Natural killer cell treated with Interleukin-12 subunit alpha and Interleukin-12 subunit beta and Interleukin-15 and Interleukin-18, amount 100 ng/mL, for 72 hours (primary cell): ENCODE data around the gene PURA. TPM values are rescaled to one million over a fixed set of nuclear protein-coding genes. Genes with fewer than 3 reads are reported as not detected.

Experiments used
- ATAC-seq, 2 donors: fragments of 150-1000 bp; cut with Tn5 transposase in 1 of 2; sonication (Bioruptor Pico), chemical (Tn5 transposase) in 1 of 2; 2 replicates each; pipeline ENCODE4 v1.10.0; 2021
- DNase-seq: peaks from one replicate; pipeline ENCODE4 v3.0.0; 2022; ENCODE audit warnings: low spot score
- H3K27ac Mint-ChIP-seq, 2 donors: 1 replicate in 1 of 2; 2 replicates in 1 of 2; pipeline ENCODE4 v1.8.0; 2022; ENCODE audit warnings: mixed read lengths in 2 of 2, mild to moderate bottlenecking in 1 of 2, moderate library complexity in 1 of 2
- H3K27me3 Mint-ChIP-seq, 2 donors: 1 replicate in 1 of 2; 2 replicates in 1 of 2; pipeline ENCODE4 v1.8.0; 2022; ENCODE audit warnings: mixed read lengths in 2 of 2
- H3K36me3 Mint-ChIP-seq: one replicate; pipeline ENCODE4 v1.8.0; 2022; ENCODE audit warnings: mixed read lengths
- H3K4me1 Mint-ChIP-seq, 2 donors: 1 replicate in 1 of 2; 2 replicates in 1 of 2; pipeline ENCODE4 v1.8.0; 2022; ENCODE audit warnings: low read depth in 2 of 2, mixed read lengths in 2 of 2, mild to moderate bottlenecking in 1 of 2
- H3K4me3 Mint-ChIP-seq: one replicate; pipeline ENCODE4 v1.8.0; 2022; ENCODE audit warnings: mixed read lengths
- H3K9me3 Mint-ChIP-seq: 2 replicates; pipeline ENCODE4 v1.8.0; 2022; ENCODE audit warnings: mixed read lengths
- total RNA-seq, 2 donors: library from RNA; stranded (reverse); gene quantifications; one replicate each; pipeline ENCODE4 v1.2.3, GENCODE V29; 2022

The PURA gene
- total RNA-seq, 2 donors from 2014 or later: 11.1 to 14.0 TPM

DNA sequence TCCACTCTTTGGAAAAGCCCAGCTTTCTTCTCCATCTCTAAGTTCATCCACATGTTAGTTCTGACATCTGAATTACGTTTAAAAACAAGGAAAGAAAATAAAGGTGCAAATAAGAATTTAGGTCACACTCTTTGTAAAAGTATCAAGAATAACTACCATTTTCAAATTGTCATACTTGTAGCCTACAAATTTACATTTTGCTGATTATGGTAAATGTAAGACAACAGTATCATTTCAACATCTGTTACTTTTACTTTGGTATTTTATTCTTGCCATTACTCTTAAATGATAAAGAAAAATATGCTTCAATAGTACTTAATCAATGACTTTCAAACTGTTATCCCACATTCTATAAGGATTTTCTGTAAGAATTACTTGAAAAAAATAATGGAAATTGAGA lies 9.8 kb upstream of the PURA start:
- DNase-seq (no peak), ATAC-seq (no peak)
- Mint-ChIP-seq H3K36me3 (no peaks in the 10 kb centered on the region), H3K27ac (no peak overlapping the region), H3K27me3 (peaks cover 19 to 20% of the 10 kb centered on the region in 2 donors), H3K4me3 (no peak overlapping the region), H3K4me1 (peaks cover 23 to 27% of the 10 kb centered on the region in 2 donors), H3K9me3 (no peaks in the 10 kb centered on the region)

DNA sequence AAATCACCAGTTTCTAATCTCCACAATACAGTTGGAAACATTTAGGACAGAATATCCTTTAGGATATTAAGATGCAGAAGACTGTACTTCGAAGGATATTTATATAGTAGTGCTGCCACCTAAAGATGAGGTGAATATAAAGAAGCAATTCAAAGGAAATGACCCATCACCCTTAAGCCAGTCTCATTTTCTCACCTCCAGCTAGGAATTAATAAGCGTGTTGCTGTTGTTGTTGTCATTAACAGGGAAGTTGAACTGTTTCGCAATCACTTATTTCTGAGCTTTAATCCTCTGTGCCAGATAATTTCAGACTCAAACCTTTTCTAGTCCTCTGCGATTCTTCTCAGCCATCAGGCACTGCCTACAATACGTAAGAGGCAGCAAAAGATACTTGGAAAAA lies 7.8 kb upstream of the PURA start:
- Mint-ChIP-seq H3K4me1 (peaks cover 26 to 31% of the 10 kb centered on the region in 2 donors), H3K9me3 (no peaks in the 10 kb centered on the region), H3K27me3 (peaks cover 11 to 13% of the 10 kb centered on the region in 2 donors), H3K36me3 (no peaks in the 10 kb centered on the region), H3K27ac (peak overlapping the region; percentile 91 to 93), H3K4me3 (peak overlapping the region; percentile 93)
- ATAC-seq (no peak), DNase-seq (no peak)

DNA sequence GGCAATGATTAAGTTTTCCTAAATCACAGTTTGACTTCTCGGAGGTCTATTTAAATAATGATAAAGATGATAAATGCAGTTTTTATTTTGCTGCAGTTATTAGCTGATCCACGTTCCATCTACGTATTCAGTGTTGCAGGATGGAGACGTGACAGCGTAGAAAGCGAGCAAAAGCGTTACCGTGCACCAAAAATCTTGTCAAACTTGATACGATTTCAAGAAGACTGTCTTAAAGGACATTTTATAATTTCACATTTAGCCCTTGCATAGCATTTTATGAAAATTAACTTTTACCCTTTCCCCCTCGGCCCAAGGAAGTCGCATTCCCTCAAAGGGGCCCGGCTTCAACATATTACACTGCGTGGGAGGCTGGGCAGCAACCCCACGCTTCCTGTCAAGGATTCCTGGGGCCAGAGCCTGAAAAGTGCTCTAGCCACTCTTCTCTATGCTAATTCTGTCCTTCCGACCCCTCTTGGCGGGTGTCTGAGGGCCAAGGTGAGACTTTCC lies 7.1 kb upstream of the PURA start:
- Mint-ChIP-seq H3K4me3 (peak overlapping the region; percentile 93), H3K36me3 (no peaks in the 10 kb centered on the region), H3K27me3 (peaks cover 8 to 18% of the 10 kb centered on the region in 2 donors), H3K4me1 (peaks cover 26 to 35% of the 10 kb centered on the region in 2 donors), H3K27ac (peak overlapping the region; percentile 91 to 93), H3K9me3 (no peaks in the 10 kb centered on the region)
- ATAC-seq (no peak), DNase-seq (peak; percentile 61)

DNA sequence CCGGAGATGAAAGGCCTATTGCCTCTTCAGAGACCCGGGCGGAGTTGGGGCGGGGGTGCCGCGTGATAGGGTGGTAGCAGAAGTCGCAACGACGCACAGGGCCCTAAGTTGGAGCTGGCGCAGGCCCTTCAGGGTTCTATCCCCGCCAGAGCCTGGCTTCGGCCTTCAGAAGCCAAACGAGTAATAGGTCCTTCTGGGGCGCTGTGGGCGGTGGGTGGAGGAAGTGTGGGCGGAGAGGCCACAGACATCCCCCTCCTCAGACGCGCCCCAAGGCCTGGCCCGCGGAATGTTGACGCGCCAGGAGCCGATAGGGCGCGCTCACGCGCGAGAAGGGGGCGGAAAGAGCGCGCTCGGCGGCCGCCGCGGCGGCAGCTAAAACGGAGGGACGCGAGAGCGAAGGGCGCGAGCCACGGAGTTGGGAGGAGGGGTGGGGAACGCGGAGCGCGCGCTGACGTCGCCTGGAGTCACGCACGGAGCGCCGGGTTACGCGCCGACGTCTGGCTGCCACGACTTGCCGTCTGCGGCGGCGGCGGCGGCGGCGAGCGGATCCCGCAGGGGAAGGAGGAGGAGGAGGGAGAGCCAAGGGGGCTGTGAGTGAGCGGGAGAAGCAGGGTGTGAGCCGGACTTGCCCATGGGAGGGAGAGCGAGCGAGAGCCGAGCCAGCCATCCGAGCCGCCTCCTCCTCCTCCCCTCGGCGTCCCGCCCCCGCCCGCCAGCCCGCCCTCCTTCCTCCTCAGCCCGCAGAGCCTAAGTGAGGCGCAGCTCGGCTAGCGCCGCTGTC lies 6.4 kb upstream of the PURA start:
- H3K27ac Mint-ChIP-seq: peak overlapping the region; percentile 91 to 93

DNA sequence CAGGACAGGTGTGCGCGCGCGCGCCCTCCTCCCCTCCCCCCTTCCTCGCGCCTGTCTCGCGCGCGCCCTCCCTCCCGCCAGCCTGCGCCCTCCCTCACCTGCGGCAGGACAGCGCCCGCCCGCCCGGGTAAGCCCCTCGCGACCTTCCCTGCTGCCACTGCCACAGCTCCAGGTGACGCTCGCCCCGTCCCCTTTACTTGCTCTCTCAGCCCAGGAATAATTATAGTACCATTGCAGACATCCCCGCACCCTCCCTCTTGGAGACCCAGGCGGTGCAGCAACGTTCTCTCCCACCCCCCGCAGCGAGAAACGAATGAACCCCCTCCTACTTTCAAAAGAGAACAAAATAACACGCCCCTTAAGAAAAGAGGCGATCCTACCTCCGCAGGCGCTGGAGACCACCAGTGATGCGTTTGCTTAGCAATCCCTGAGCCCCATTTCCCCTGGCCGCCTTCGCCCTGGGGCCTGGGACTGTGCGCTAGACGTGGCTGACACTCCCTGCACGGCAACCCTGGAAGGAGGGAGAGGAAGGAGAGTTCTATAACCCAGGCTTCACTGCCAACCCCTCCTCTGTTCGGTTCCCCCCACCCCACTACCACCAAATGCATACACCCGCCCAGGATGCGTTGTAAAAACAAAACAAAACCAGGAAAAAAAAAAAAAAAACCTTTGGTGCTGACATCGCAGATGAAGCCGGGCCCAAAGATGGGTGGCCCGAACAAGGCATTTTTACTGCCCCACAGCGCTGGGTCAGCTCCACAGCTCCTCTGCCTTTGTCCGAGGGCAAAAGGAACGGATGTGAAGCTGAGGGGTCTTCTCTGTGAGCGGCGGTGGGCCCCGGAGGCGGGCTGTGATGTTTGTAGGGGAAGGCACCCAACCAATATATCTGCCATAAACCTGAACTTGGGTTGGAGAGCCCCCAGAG lies 5.6 kb upstream of the PURA start:
- DNase-seq (no peak), ATAC-seq (no peak)
- H3K27ac Mint-ChIP-seq: peak overlapping the region; percentile 91 to 93
- H3K27me3 Mint-ChIP-seq: peaks cover 8 to 16% of the 10 kb centered on the region in 2 donors
- H3K9me3 Mint-ChIP-seq: no peaks in the 10 kb centered on the region
- H3K36me3 Mint-ChIP-seq: no peaks in the 10 kb centered on the region
- H3K4me1 Mint-ChIP-seq: peaks cover 28 to 40% of the 10 kb centered on the region in 2 donors
- H3K4me3 Mint-ChIP-seq: peak overlapping the region; percentile 93

More for the DNA sequence above, 6.4 kb upstream of the PURA start:
- DNase-seq: peak; percentile 94
- Mint-ChIP-seq H3K4me1 (peaks cover 28 to 40% of the 10 kb centered on the region in 2 donors), H3K4me3 (peak overlapping the region; percentile 93), H3K36me3 (no peaks in the 10 kb centered on the region), H3K9me3 (no peaks in the 10 kb centered on the region), H3K27me3 (peaks cover 8 to 17% of the 10 kb centered on the region in 2 donors)
- peak; percentile 95 to 97 for ATAC-seq

DNA sequence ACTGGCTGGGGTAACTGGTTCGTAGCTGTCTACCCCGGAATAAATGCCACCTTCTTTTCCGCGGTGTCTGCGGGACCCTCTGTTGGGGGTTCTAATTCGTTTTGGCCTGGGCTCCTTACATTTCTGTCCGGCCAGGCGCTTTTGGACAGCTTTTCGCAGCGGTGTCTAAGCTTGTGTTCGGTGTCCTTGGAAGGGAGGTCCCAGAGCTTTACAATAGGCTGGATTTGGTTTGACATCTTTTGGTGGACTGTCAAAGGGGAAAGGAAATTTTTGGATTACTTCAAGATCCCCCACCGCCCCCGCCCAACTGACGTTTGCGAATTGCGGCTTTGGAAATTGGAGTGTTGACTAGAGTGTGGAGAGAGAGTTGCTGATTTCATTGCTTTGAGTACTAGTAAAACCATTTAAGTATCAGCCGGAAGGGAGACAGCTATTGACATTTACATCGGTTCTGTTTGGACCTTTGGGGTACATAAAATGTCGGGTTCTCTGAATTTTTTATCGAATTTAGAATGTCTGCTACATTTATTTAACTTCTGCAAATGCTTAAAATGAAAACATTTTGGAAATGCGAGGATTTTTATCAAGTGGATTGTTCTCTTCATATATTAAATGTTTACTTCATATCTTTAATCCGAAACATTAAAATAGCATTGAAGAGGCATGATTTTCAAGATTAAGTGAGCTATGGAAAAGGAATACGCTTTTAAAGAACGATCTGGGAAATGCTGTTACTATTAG lies 4.7 kb upstream of the PURA start:
- H3K27me3 Mint-ChIP-seq: peaks cover 8 to 13% of the 10 kb centered on the region in 2 donors
- no peak for DNase-seq
- H3K36me3 Mint-ChIP-seq: no peaks in the 10 kb centered on the region
- ATAC-seq: no peak
- H3K9me3 Mint-ChIP-seq: no peaks in the 10 kb centered on the region
- H3K4me3 Mint-ChIP-seq: peak overlapping the region; percentile 93
- peak overlapping the region; percentile 91 to 93 for H3K27ac Mint-ChIP-seq
- peaks cover 28 to 40% of the 10 kb centered on the region in 2 donors for H3K4me1 Mint-ChIP-seq

DNA sequence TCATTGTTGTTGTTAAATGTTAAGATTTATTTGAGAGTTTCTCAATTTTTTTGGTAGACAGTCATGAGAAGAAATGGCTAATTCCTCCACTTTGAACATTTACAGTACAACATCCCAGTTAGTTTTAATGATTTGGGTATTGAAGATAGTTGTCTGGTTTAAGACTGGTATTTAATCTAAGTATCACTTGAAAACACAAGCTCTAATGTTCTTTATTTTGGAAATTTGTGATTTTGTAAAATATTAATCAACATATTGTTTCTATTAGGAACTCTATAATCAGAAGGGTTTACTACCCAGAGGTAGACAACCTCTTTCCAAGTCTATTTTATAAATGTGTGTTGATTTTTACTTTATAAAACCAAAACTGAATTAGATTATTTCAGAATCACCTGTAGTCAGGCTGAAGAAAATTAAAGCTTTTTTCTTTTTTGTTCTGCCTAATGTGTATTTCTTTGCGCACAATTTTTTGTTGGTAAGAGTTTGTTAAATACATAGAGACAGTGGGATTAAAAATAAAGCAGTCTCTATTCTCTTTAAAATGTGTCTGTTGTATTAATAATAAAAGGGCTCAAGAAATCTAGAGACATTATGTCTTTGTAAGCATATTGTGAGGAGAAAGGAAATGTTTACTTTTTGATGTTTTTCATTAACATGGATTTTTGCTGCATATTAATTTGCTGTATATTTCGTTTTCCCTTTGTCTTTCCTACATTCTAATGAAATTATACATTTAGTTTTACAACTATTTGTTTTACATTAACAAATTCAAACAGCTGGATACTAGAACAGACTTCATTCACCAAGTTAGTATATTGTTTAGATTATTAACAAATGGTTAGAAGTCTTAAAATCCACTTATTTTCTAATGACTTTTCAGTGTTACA lies 3.9 kb upstream of the PURA start:
- peak overlapping the region; percentile 93 for H3K4me3 Mint-ChIP-seq
- peaks cover 8 to 13% of the 10 kb centered on the region in 2 donors for H3K27me3 Mint-ChIP-seq
- H3K36me3 Mint-ChIP-seq: no peaks in the 10 kb centered on the region
- H3K9me3 Mint-ChIP-seq: no peaks in the 10 kb centered on the region
- peaks cover 31 to 44% of the 10 kb centered on the region in 2 donors for H3K4me1 Mint-ChIP-seq
- no peak overlapping the region for H3K27ac Mint-ChIP-seq
- ATAC-seq: no peak
- no peak for DNase-seq

DNA sequence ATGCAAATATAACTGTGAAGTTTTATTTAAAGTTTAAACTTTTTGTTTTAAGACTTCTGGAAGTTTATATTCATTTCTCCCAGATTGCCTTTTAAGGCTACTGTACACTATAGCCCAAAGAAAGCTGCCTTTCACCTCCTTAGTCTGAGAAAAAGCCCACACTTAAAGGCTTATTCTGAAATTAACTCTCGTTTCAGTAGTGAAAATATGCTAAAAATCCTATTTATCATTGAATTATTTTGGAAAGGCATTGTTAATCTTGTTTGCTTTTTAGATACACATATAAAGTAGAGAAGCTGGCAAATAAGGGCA lies 3.3 kb upstream of the PURA start:
- Mint-ChIP-seq H3K4me3 (no peak overlapping the region), H3K27ac (no peak overlapping the region)

DNA sequence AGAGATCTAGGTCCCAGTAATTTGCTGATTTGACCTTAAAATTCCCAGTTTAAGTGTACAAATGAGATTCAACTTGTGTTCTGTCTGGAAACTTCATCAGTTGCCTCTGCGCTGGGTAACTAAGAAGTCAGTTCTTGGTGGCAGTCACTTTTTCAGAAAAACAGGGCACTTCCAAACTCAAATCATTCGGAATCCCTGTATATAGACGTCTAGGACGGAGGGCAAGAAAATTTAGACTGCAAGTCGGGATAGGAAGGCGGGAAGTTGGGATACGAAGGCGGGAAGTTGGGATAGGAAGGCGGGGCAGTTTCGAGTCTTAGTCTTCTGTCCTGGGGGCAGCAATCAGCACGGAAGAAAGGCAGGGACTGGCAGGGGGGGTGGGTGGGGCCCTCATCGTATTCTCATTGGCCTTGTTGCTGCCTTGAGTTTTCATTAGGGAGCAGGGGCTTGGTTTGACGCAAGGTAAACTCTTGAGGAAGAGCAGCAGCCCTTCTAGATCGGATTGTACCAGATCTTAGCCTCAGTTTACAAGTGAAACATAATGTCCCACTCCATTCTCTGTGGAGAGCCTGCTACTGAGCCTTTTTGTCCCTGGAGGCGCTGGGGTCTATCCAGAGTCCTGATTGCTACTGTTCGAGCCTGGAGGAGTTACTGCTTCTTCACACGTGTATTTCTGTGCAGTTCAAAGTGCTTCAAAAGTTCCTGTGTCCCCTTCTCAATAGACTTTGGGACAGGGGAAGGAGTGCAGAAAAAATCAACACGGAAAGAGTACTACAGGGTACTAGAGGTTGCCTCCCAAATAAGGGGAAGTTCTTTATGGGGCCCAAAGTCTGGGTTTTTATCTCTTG lies 2.7 kb upstream of the PURA start:
- Mint-ChIP-seq H3K4me3 (peak overlapping the region; percentile 99), H3K36me3 (no peaks in the 10 kb centered on the region), H3K4me1 (peaks cover 29 to 51% of the 10 kb centered on the region in 2 donors), H3K27ac (no peak overlapping the region), H3K9me3 (no peaks in the 10 kb centered on the region), H3K27me3 (peaks cover 8 to 13% of the 10 kb centered on the region in 2 donors)
- DNase-seq (no peak), ATAC-seq (no peak)

More for the DNA sequence above, 3.3 kb upstream of the PURA start:
- ATAC-seq (no peak), DNase-seq (no peak)
- Mint-ChIP-seq H3K36me3 (no peaks in the 10 kb centered on the region), H3K27me3 (peaks cover 8 to 13% of the 10 kb centered on the region in 2 donors), H3K4me1 (peaks cover 32 to 50% of the 10 kb centered on the region in 2 donors), H3K9me3 (no peaks in the 10 kb centered on the region)

DNA sequence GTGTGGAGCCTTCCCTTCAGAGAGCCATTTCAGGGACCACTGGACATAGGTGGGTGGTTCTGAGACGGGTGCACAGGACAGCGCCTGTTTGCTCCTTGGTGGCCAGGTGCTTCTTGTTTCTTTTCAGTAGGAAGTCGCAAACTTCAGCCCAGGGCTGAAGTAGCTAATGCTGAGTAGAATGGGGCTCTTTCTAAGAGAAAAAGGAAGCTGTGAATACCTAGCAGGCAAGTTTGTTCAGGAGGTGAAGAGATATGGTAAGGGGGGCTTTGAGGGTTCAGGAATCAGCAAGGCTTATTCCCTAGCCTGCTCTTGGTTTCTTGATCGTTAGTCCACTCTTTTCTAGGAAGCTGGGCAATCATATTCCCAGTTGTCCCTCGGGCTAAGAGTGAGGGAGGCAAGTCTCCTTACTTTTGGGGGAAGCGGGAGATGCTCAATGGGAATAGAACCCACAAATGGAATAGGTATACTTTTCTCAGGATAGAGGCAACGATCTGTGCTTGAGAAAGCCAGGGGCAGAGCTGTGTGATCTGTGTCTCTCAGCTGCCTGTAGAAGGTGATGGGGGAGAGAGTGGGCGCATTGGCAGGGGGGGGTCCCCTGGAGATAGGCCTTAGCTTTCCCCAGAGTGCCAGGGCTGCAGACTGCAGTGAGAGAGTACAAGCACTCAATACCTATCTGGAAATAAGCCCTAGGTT lies 1.9 kb upstream of the PURA start:
- ATAC-seq (no peak), DNase-seq (no peak)
- peaks cover 28 to 49% of the 10 kb centered on the region in 2 donors for H3K4me1 Mint-ChIP-seq
- H3K27ac Mint-ChIP-seq: no peak overlapping the region
- no peaks in the 10 kb centered on the region for H3K9me3 Mint-ChIP-seq
- peak overlapping the region; percentile 99 for H3K4me3 Mint-ChIP-seq
- no peaks in the 10 kb centered on the region for H3K36me3 Mint-ChIP-seq
- H3K27me3 Mint-ChIP-seq: peaks cover 8 to 13% of the 10 kb centered on the region in 2 donors

DNA sequence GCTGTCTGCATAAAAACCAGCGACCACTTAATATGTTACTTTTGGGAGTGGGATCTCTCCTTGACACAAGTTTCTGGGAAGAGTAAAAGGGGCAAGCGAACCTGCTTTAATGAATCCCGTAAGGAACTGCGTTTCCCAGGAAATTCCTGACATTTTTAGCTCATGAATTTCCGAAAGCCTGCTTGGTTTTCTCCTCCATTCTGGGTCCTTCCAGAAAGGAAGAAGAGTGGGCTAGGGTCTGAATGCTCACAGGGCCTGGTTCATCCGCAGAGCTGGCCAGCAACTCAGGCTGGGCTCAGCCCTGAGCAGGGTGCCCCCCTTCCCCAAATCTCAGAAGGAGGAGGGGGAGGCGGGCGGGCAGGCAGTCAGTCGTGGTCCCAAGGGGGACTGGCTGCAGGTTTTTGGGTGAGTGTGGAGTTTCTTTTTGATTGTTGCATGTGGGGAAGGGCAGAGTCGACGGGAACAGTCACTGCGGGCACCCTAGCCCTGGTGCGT lies 1.2 kb upstream of the PURA start:
- ATAC-seq: no peak
- H3K27me3 Mint-ChIP-seq: peaks cover 8 to 13% of the 10 kb centered on the region in 2 donors
- H3K4me3 Mint-ChIP-seq: peak overlapping the region; percentile 99
- no peaks in the 10 kb centered on the region for H3K9me3 Mint-ChIP-seq
- H3K4me1 Mint-ChIP-seq: peaks cover 26 to 51% of the 10 kb centered on the region in 2 donors
- H3K27ac Mint-ChIP-seq: peak overlapping the region in 1 of 2 donors; percentile 88
- no peak for DNase-seq
- no peaks in the 10 kb centered on the region for H3K36me3 Mint-ChIP-seq
